Choroid plexus epithelial cell (primary cell): Measurements from ENCODE around the gene BPIFB2.

Experiments used
- DNase-seq: peaks from one replicate; pipeline ENCODE4 v3.0.0-alpha.2; 2010; ENCODE audit warnings: low read depth
- H3K4me3 ChIP-seq: 2 replicates; pipeline ENCODE4 v1.5.1; 2011; ENCODE audit warnings: low read depth, mild to moderate bottlenecking, control low read depth, low read length, moderate library complexity
- CTCF ChIP-seq: conservative IDR thresholded peaks from 2 replicates; pipeline ENCODE4 v1.5.1; 2011; ENCODE audit warnings: low read depth, mild to moderate bottlenecking, control low read depth, inconsistent platforms, low read length, moderate library complexity

Gene BPIFB2

GRCh38 chr20:32977281-32978008 is 30.1 kb upstream of the BPIFB2 start:
- DNase-seq: no peak
- no peak overlapping the region for H3K4me3 ChIP-seq
- no peak for TF ChIP-seq CTCF

- TF ChIP-seq CTCF: no peak
- H3K4me3 ChIP-seq: no peak overlapping the region
- DNase-seq: no peak
These were observed 29.5 kb upstream of the BPIFB2 start for GRCh38 chr20:32978009-32978335.

- no peak for TF ChIP-seq CTCF
- no peak overlapping the region for H3K4me3 ChIP-seq
- no peak for DNase-seq
These were observed 28.1 kb upstream of the BPIFB2 start for GRCh38 chr20:32979201-32979998.

- DNase-seq: no peak
- H3K4me3 ChIP-seq: no peak overlapping the region
- no peak for TF ChIP-seq CTCF
These were observed 27.2 kb upstream of the BPIFB2 start for GRCh38 chr20:32980131-32980941.

GRCh38 chr20:32980990-32981389 is 26.5 kb upstream of the BPIFB2 start:
- DNase-seq: no peak
- H3K4me3 ChIP-seq: no peak overlapping the region
- no peak for TF ChIP-seq CTCF

- DNase-seq: no peak
- TF ChIP-seq CTCF: no peak
These were observed 24.7 kb upstream of the BPIFB2 start for GRCh38 chr20:32982617-32983458.

More at GRCh38 chr20:32982617-32983458, 24.7 kb upstream of the BPIFB2 start:
- H3K4me3 ChIP-seq: no peak overlapping the region
